SK-N-SH treated with all-trans-retinoic acid at 6 μM for 48 hours (cell line): ENCODE data around the gene DNER.

Source experiments
- ATAC-seq: fragments of 200-7000 bp; cut with Tn5 transposase; 3 replicates; pipeline ENCODE4 v1.9.1; 2020; ENCODE audit warnings: mild to moderate bottlenecking, moderate library complexity
- ARNTL ChIP-seq: fragments of 450-650 bp; formaldehyde crosslinking; IDR thresholded peaks from 2 replicates; pipeline ENCODE4 v1.5.0; 2020; ENCODE audit warnings: low read depth, mild to moderate bottlenecking, moderate library complexity, borderline replicate concordance
- CREB5 ChIP-seq: fragments of 250-450 bp; sonication (Bioruptor Pico); IDR thresholded peaks from 2 replicates; pipeline ENCODE4 v1.5.1; 2020; ENCODE audit warnings: low read depth, mild to moderate bottlenecking, moderate library complexity
- CSRNP3 ChIP-seq: fragments of 250-450 bp; sonication (Bioruptor Pico); IDR thresholded peaks from 2 replicates; pipeline ENCODE4 v1.5.1; 2021; ENCODE audit warnings: mild to moderate bottlenecking, moderate library complexity
- ESRRG ChIP-seq: fragments of 250-450 bp; sonication (Bioruptor Pico); IDR thresholded peaks from 2 replicates; pipeline ENCODE4 v1.6.1; 2021; ENCODE audit warnings: mild to moderate bottlenecking
- ISL1 ChIP-seq: fragments of 250-450 bp; sonication (Bioruptor Pico); IDR thresholded peaks from 2 replicates; pipeline ENCODE4 v2.1.2; 2022; ENCODE audit warnings: mild to moderate bottlenecking, moderate library complexity
- OSR1 ChIP-seq: fragments of 250-450 bp; sonication (Bioruptor Pico); IDR thresholded peaks from 2 replicates; pipeline ENCODE4 v1.8.0; 2022; ENCODE audit warnings: moderate library complexity, mild to moderate bottlenecking, inconsistent platforms
- PATZ1 ChIP-seq: fragments of 250-450 bp; sonication (Bioruptor Pico); IDR thresholded peaks from 2 replicates; pipeline ENCODE4 v1.8.0; 2020; ENCODE audit warnings: mild to moderate bottlenecking, moderate library complexity, borderline replicate concordance
- PPARA ChIP-seq: fragments of 250-450 bp; sonication (Bioruptor Pico); IDR thresholded peaks from 2 replicates; pipeline ENCODE4 v1.5.0; 2020; ENCODE audit warnings: mild to moderate bottlenecking, borderline replicate concordance
- RARB ChIP-seq: fragments of 250-450 bp; sonication (Bioruptor Pico); IDR thresholded peaks from 2 replicates; pipeline ENCODE4 v1.8.0; 2021; ENCODE audit warnings: mild to moderate bottlenecking, moderate library complexity
- SNAI2 ChIP-seq: fragments of 250-450 bp; sonication (Bioruptor Pico); IDR thresholded peaks from 2 replicates; pipeline ENCODE4 v1.5.0; 2020; ENCODE audit warnings: mild to moderate bottlenecking, moderate library complexity
- TCF4 ChIP-seq: fragments of 250-450 bp; sonication (Bioruptor Pico); IDR thresholded peaks from 2 replicates; pipeline ENCODE4 v1.8.0; 2021; ENCODE audit warnings: mild to moderate bottlenecking, moderate library complexity, borderline replicate concordance
- TOX ChIP-seq: fragments of 250-450 bp; sonication (Bioruptor Pico); IDR thresholded peaks from 2 replicates; pipeline ENCODE4 v1.8.0; 2021; ENCODE audit warnings: mild to moderate bottlenecking, moderate library complexity, borderline replicate concordance
- TSHZ2 ChIP-seq: fragments of 250-450 bp; sonication (Bioruptor Pico); IDR thresholded peaks from 2 replicates; pipeline ENCODE4 v1.5.0; 2020; ENCODE audit warnings: mild to moderate bottlenecking, moderate library complexity
- ZFP3 ChIP-seq: fragments of 250-450 bp; sonication (Bioruptor Pico); IDR thresholded peaks from 2 replicates; pipeline ENCODE4 v1.5.0; 2020; ENCODE audit warnings: mild to moderate bottlenecking, moderate library complexity
- ZFP30 ChIP-seq: fragments of 450-650 bp; formaldehyde crosslinking; IDR thresholded peaks from 2 replicates; pipeline ENCODE4 v1.5.0; 2022; ENCODE audit warnings: mild to moderate bottlenecking, moderate library complexity
- ZNF565 ChIP-seq: fragments of 450-650 bp; formaldehyde crosslinking; conservative IDR thresholded peaks from 2 replicates; pipeline ENCODE4 v1.5.0; 2020; ENCODE audit warnings: low read depth, mild to moderate bottlenecking, moderate library complexity
- ZNF70 ChIP-seq: fragments of 450-650 bp; formaldehyde crosslinking; IDR thresholded peaks from 2 replicates; pipeline ENCODE4 v1.5.0; 2020; ENCODE audit warnings: mild to moderate bottlenecking, moderate library complexity
- ZNF8 ChIP-seq: fragments of 450-650 bp; formaldehyde crosslinking; IDR thresholded peaks from 2 replicates; pipeline ENCODE4 v1.5.0; 2020; ENCODE audit warnings: mild to moderate bottlenecking, moderate library complexity
- TF ChIP-seq, protein P1 (sequence below): fragments of 250-450 bp; sonication (Bioruptor Pico); IDR thresholded peaks from 2 replicates; pipeline ENCODE4 v1.8.0; 2021; ENCODE audit warnings: low read depth, mild to moderate bottlenecking, moderate library complexity, borderline replicate concordance

The DNER gene

DNA sequence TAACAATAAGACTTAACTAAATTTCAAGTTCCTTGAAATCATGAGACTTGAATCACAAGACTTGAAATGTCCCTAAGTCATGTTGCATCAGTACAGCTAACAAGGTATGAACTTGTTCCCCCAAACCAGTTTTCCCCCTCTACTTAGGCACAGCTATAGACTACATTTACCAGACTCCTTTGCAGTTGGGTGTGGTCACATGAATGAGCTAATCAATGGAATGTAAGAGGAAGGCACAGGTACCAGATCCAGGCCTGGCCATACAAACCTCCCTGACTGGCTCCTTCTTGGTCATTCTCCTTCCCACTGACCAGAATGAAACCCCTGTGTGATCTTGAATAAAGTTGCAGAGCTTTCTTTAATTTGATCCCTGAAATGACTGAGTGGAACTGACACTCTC, 77.8 kb downstream of the DNER start (continued):
- TF ChIP-seq OSR1 (CRISPR knock-in tag) (no peak), ZNF565 (CRISPR knock-in tag) (no peak)

- ATAC-seq, result no peak
- TF ChIP-seq ISL1 (CRISPR knock-in tag), result no peak
- TF ChIP-seq ZFP3 (CRISPR knock-in tag), result no peak
- no peak for TF ChIP-seq ZFP30 (CRISPR knock-in tag)
- TF ChIP-seq TCF4, result no peak
- TF ChIP-seq PATZ1 (CRISPR knock-in tag), result no peak
- no peak for TF ChIP-seq PPARA
- TF ChIP-seq ESRRG (CRISPR knock-in tag), result no peak
- no peak for TF ChIP-seq ZNF8 (CRISPR knock-in tag)
Measured at GRCh38 chr2:229635371-229635680, 79.0 kb downstream of the DNER start.

- no peak for TF ChIP-seq SNAI2 (CRISPR knock-in tag)
- no peak for TF ChIP-seq ZNF70
- TF ChIP-seq ZNF565 (CRISPR knock-in tag), result no peak
- TF ChIP-seq ZNF8 (CRISPR knock-in tag), result no peak
- TF ChIP-seq ESRRG (CRISPR knock-in tag), result no peak
- no peak for TF ChIP-seq OSR1 (CRISPR knock-in tag)
- no peak for TF ChIP-seq PATZ1 (CRISPR knock-in tag)
- no peak for TF ChIP-seq RARB (CRISPR knock-in tag)
- TF ChIP-seq ZFP30 (CRISPR knock-in tag), result no peak
- TF ChIP-seq, protein P1, sequence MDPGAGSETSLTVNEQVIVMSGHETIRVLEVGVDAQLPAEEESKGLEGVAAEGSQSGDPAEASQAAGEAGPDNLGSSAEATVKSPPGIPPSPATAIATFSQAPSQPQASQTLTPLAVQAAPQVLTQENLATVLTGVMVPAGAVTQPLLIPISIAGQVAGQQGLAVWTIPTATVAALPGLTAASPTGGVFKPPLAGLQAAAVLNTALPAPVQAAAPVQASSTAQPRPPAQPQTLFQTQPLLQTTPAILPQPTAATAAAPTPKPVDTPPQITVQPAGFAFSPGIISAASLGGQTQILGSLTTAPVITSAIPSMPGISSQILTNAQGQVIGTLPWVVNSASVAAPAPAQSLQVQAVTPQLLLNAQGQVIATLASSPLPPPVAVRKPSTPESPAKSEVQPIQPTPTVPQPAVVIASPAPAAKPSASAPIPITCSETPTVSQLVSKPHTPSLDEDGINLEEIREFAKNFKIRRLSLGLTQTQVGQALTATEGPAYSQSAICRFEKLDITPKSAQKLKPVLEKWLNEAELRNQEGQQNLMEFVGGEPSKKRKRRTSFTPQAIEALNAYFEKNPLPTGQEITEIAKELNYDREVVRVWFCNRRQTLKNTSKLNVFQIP, result no peak
- no peak for TF ChIP-seq CSRNP3 (CRISPR knock-in tag)
- TF ChIP-seq PPARA, result no peak
- ATAC-seq, result no peak
Measured at GRCh38 chr2:229634601-229635370, 79.6 kb downstream of the DNER start.

DNA sequence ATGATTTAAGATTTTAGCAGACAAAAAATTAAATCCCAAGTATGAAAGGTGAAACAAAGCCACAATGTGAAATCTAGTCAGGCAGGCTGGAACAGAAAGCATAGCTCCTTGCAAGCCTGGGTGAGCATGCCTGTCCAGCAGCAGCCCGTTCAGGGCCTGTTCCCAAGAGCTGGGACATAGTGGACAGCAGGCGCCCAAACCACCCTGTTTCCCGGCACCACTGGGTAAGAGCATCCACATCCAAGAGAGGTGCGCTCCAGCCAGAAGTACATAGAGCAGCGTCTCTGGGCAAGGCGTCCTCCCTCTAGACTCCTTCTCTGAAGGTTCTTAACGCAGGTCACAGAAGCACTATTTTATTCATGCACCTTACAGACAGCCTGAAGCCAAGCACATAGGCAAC, 80.8 kb downstream of the DNER start:
- TF ChIP-seq ZNF8 (CRISPR knock-in tag) (no peak), TSHZ2 (no peak), TOX (CRISPR knock-in tag) (no peak), ZFP30 (CRISPR knock-in tag) (no peak), ARNTL (CRISPR knock-in tag) (no peak), ESRRG (CRISPR knock-in tag) (no peak), CSRNP3 (CRISPR knock-in tag) (no peak), CREB5 (CRISPR knock-in tag) (no peak)
- TF ChIP-seq, protein P1, result no peak
- ATAC-seq, result no peak
